H9 (cell line): Measurements from ENCODE around the gene C6orf47. TPM values are rescaled to one million over a fixed set of nuclear protein-coding genes. Genes with fewer than 3 reads are reported as not detected.

ENCODE experiments used
- DNase-seq: peaks from one replicate; pipeline ENCODE4 v3.0.0-alpha.2; 2017
- H2AFZ ChIP-seq: one replicate; pipeline ENCODE4 v1.6.1; 2013; ENCODE audit warnings: mild to moderate bottlenecking, low read length, control low read depth, moderate library complexity
- H2AK5ac ChIP-seq: 2 replicates; pipeline ENCODE4 v1.6.1; 2013; ENCODE audit warnings: low read length, control low read depth, mixed read lengths; ENCODE audit not compliant: insufficient read length
- H2BK120ac ChIP-seq: one replicate; pipeline ENCODE4 v1.6.1; 2013; ENCODE audit warnings: low read depth, mild to moderate bottlenecking, low read length, control low read depth, inconsistent platforms; ENCODE audit not compliant: poor library complexity, severe bottlenecking
- H2BK12ac ChIP-seq: 2 replicates; pipeline ENCODE4 v1.6.1; 2013; ENCODE audit warnings: low read length, control low read depth, mixed read lengths, low read depth; ENCODE audit not compliant: insufficient read length
- H2BK15ac ChIP-seq: 2 replicates; pipeline ENCODE4 v1.6.1; 2013; ENCODE audit warnings: low read depth, low read length, control low read depth
- H2BK20ac ChIP-seq: one replicate; pipeline ENCODE4 v1.6.1; 2013; ENCODE audit warnings: low read depth, mild to moderate bottlenecking, low read length, control low read depth, inconsistent platforms; ENCODE audit not compliant: poor library complexity, severe bottlenecking
- H2BK5ac ChIP-seq: 2 replicates; pipeline ENCODE4 v1.6.1; 2013; ENCODE audit warnings: low read length, control low read depth, mixed read lengths; ENCODE audit not compliant: insufficient read length
- H3K14ac ChIP-seq: 2 replicates; pipeline ENCODE4 v1.6.1; 2013; ENCODE audit warnings: low read length, control low read depth; ENCODE audit not compliant: insufficient read depth
- H3K18ac ChIP-seq: 2 replicates; pipeline ENCODE4 v1.6.1; 2013; ENCODE audit warnings: low read depth, mild to moderate bottlenecking, mixed read lengths, low read length, control low read depth; ENCODE audit not compliant: insufficient read length
- H3K23ac ChIP-seq: 2 replicates; pipeline ENCODE4 v1.6.1; 2013; ENCODE audit warnings: low read length, control low read depth, mixed read lengths, low read depth; ENCODE audit not compliant: insufficient read length
- H3K23me2 ChIP-seq: 2 replicates; pipeline ENCODE4 v1.6.1; 2013; ENCODE audit warnings: low read depth, mild to moderate bottlenecking, mixed read lengths, low read length, control low read depth; ENCODE audit not compliant: insufficient read length, poor library complexity, severe bottlenecking
- H3K27ac ChIP-seq: 2 replicates; pipeline ENCODE4 v1.5.1; 2013; ENCODE audit warnings: low read length, control low read depth, mixed read lengths, low read depth; ENCODE audit not compliant: insufficient read length
- H3K27me3 ChIP-seq: 2 replicates; pipeline ENCODE4 v1.6.1; 2013; ENCODE audit warnings: low read length, control low read depth, inconsistent platforms; ENCODE audit not compliant: insufficient read depth
- H3K4ac ChIP-seq: 2 replicates; pipeline ENCODE4 v1.6.1; 2013; ENCODE audit warnings: low read depth, mild to moderate bottlenecking, control low read depth, inconsistent platforms, low read length, moderate library complexity
- H3K4me1 ChIP-seq: 2 replicates; pipeline ENCODE4 v1.6.1; 2013; ENCODE audit warnings: low read length, control low read depth, inconsistent platforms; ENCODE audit not compliant: insufficient read depth
- H3K4me2 ChIP-seq: 2 replicates; pipeline ENCODE4 v1.6.1; 2013; ENCODE audit warnings: low read length, control low read depth, mixed read lengths; ENCODE audit not compliant: insufficient read length, insufficient read depth
- H3K56ac ChIP-seq: 2 replicates; pipeline ENCODE4 v1.6.1; 2013; ENCODE audit warnings: low read depth, mild to moderate bottlenecking, mixed read lengths, low read length, control low read depth; ENCODE audit not compliant: insufficient read length
- H3K79me1 ChIP-seq: 2 replicates; pipeline ENCODE4 v1.6.1; 2013; ENCODE audit warnings: low read depth, mild to moderate bottlenecking, moderate library complexity, low read length, control low read depth, inconsistent platforms; ENCODE audit not compliant: insufficient read depth, poor library complexity, severe bottlenecking
- H3K79me2 ChIP-seq: 2 replicates; pipeline ENCODE4 v1.6.1; 2013; ENCODE audit warnings: low read length, control low read depth, inconsistent platforms; ENCODE audit not compliant: insufficient read depth
- H3K9ac ChIP-seq: 2 replicates; pipeline ENCODE4 v1.6.1; 2013; ENCODE audit warnings: low read length, control low read depth, mixed read lengths; ENCODE audit not compliant: insufficient read length; ENCODE audit errors: extremely low read depth
- H3K9me3 ChIP-seq: one replicate; pipeline ENCODE4 v1.6.1; 2013; ENCODE audit warnings: low read depth, low read length, inconsistent platforms; ENCODE audit not compliant: control insufficient read depth
- H3T11ph ChIP-seq: one replicate; pipeline ENCODE4 v1.6.1; 2013; ENCODE audit warnings: mild to moderate bottlenecking, low read length, control low read depth, inconsistent platforms
- H4K20me1 ChIP-seq: one replicate; pipeline ENCODE4 v1.6.1; 2013; ENCODE audit not compliant: control insufficient read depth, insufficient read length, insufficient read depth
- H4K5ac ChIP-seq: 2 replicates; pipeline ENCODE4 v1.6.1; 2013; ENCODE audit warnings: low read depth, mild to moderate bottlenecking, mixed read lengths, low read length, control low read depth; ENCODE audit not compliant: insufficient read length
- H4K8ac ChIP-seq: replicated peaks from 2 replicates; pipeline ENCODE4 v1.6.1; 2013; ENCODE audit warnings: low read length, control low read depth, mixed read lengths, low read depth; ENCODE audit not compliant: insufficient read length
- H4K91ac ChIP-seq: 2 replicates; pipeline ENCODE4 v1.6.1; 2013; ENCODE audit warnings: low read depth, mild to moderate bottlenecking, moderate library complexity, mixed read lengths, low read length, control low read depth; ENCODE audit not compliant: insufficient read length
- H3K27ac Mint-ChIP-seq, 3 experiments: 2 replicates in 2 of 3; 3 replicates in 1 of 3; pipeline ENCODE4 v1.8.0; 2020 to 2021; ENCODE audit warnings: mixed read lengths in 3 of 3, mild to moderate bottlenecking in 1 of 3, moderate library complexity in 1 of 3
- H3K27me3 Mint-ChIP-seq: 2 replicates; pipeline ENCODE4 v1.8.0; 2021; ENCODE audit warnings: low read depth, mild to moderate bottlenecking, moderate library complexity, mixed read lengths
- H3K36me3 Mint-ChIP-seq, 3 experiments: 2 replicates in 2 of 3; 3 replicates in 1 of 3; pipeline ENCODE4 v1.8.0; 2020 to 2021; ENCODE audit warnings: low read depth in 3 of 3, mixed read lengths in 3 of 3; ENCODE audit not compliant: insufficient read depth in 1 of 3
- H3K4me1 Mint-ChIP-seq, 2 experiments: 2 replicates each; pipeline ENCODE4 v1.8.0; 2020; ENCODE audit warnings: mixed read lengths in 2 of 2
- H3K4me3 Mint-ChIP-seq, 2 experiments: 2 replicates in 1 of 2; 3 replicates in 1 of 2; pipeline ENCODE4 v1.8.0; 2020 to 2021; ENCODE audit warnings: mild to moderate bottlenecking in 2 of 2, mixed read lengths in 2 of 2, moderate library complexity in 1 of 2
- H3K9me3 Mint-ChIP-seq, 2 experiments: 2 replicates in 1 of 2; 3 replicates in 1 of 2; pipeline ENCODE4 v1.8.0; 2020; ENCODE audit warnings: mild to moderate bottlenecking in 2 of 2, mixed read lengths in 2 of 2, moderate library complexity in 1 of 2
- CTCF ChIP-seq: fragments of 200-600 bp; sonication (generic); conservative IDR thresholded peaks from 3 replicates; pipeline ENCODE4 v1.8.0; 2021; ENCODE audit warnings: antibody characterized with exemption, mild to moderate bottlenecking
- WGBS: extraction: QIAGEN DNeasy Blood & Tissue Kit; methylation state at CpG from one replicate; pipeline ENCODE4 v1.1.7; 2013; ENCODE audit warnings: missing lambda C conversion rate, low lambda C conversion rate, mixed read lengths; ENCODE audit not compliant: insufficient read length; ENCODE audit errors: extremely low coverage; 5-methylcytosine and 5-hydroxymethylcytosine counted together
- total RNA-seq: library from RNA; stranded (reverse); gene quantifications from 2 replicates; pipeline ENCODE4 v1.2.1, GENCODE V29; 2021

Gene C6orf47
- total RNA-seq, 1 experiment from 2014 or later, result 19.0 TPM

- H3K14ac ChIP-seq, result no peak overlapping the region
- no peaks in the 10 kb centered on the region for H3K23me2 ChIP-seq
- H3T11ph ChIP-seq, result no peak overlapping the region
- H3K9me3 ChIP-seq, result no peaks in the 10 kb centered on the region
- Mint-ChIP-seq H3K27ac (no peak overlapping the region), H3K27me3 (peaks cover 9% of the 10 kb centered on the region), H3K36me3 (no peaks in the 10 kb centered on the region), H3K4me3 (no peak overlapping the region), H3K4me1 (peaks cover 18 to 23% of the 10 kb centered on the region in 2 experiments), H3K9me3 (no peaks in the 10 kb centered on the region)
- no peaks in the 10 kb centered on the region; the same call in 1 of the 2 replicates for H3K4me1 ChIP-seq
- no peak overlapping the region for H3K56ac ChIP-seq
- H2BK20ac ChIP-seq, result no peak overlapping the region
- H2BK120ac ChIP-seq, result no peak overlapping the region
- H2BK12ac ChIP-seq, result no peak overlapping the region
- H3K9ac ChIP-seq, result no peak overlapping the region
- H2AFZ ChIP-seq, result no peak overlapping the region
- no peak overlapping the region for H4K91ac ChIP-seq
- no peak for DNase-seq
- H3K27ac ChIP-seq, result no peak overlapping the region
- H2BK5ac ChIP-seq, result no peak overlapping the region
- no peaks in the 10 kb centered on the region for H4K20me1 ChIP-seq
- H2BK15ac ChIP-seq, result no peak overlapping the region
- H3K27me3 ChIP-seq, result no peaks in the 10 kb centered on the region
- no peak overlapping the region for H3K18ac ChIP-seq
- H3K23ac ChIP-seq, result no peak overlapping the region
- TF ChIP-seq CTCF, result no peak
- H3K79me2 ChIP-seq, result no peaks in the 10 kb centered on the region
- WGBS, result no CpG with 5 or more reads among the region's 3 CpGs
- H4K8ac ChIP-seq, result no peak overlapping the region
- H3K4ac ChIP-seq, result no peak overlapping the region
- no peak overlapping the region for H2AK5ac ChIP-seq
- no peaks in the 10 kb centered on the region for H3K79me1 ChIP-seq
- no peak overlapping the region for H3K4me2 ChIP-seq
- H4K5ac ChIP-seq, result no peak overlapping the region
These were observed 47.6 kb upstream of the C6orf47 start for GRCh38 chr6:31708224-31708623.
